ENCODE measurements around the gene HRH1.
A peak's percentile ranks its signal among the peaks of the same experiment; 100 is the strongest.

HRH1 gene

GRCh38 chr3:11282250-11283138 is 128.2 kb downstream of the HRH1 start:
- no peak overlapping the region for H3K4me3 ChIP-seq (ENCODE audit: low read depth, low read length)
- H3K9me3 ChIP-seq (ENCODE audit: control insufficient read depth, low read length) = no peaks in the 10 kb centered on the region
- peaks cover 5% of the 10 kb centered on the region for H3K4me1 ChIP-seq
- H3K27ac ChIP-seq = no peak overlapping the region
- H3K36me3 ChIP-seq (ENCODE audit: control insufficient read depth, insufficient read depth, low read length) = no peaks in the 10 kb centered on the region
- no peaks in the 10 kb centered on the region for H3K27me3 ChIP-seq (ENCODE audit: control insufficient read depth, insufficient read depth, low read length)
- no peak overlapping the region for H2AFZ ChIP-seq
- H3K9ac ChIP-seq = no peak overlapping the region
- no peak overlapping the region for H3K4me2 ChIP-seq (ENCODE audit: low read length)
- H3K79me2 ChIP-seq = peaks cover 7% of the 10 kb centered on the region
- TF ChIP-seq, protein P1, sequence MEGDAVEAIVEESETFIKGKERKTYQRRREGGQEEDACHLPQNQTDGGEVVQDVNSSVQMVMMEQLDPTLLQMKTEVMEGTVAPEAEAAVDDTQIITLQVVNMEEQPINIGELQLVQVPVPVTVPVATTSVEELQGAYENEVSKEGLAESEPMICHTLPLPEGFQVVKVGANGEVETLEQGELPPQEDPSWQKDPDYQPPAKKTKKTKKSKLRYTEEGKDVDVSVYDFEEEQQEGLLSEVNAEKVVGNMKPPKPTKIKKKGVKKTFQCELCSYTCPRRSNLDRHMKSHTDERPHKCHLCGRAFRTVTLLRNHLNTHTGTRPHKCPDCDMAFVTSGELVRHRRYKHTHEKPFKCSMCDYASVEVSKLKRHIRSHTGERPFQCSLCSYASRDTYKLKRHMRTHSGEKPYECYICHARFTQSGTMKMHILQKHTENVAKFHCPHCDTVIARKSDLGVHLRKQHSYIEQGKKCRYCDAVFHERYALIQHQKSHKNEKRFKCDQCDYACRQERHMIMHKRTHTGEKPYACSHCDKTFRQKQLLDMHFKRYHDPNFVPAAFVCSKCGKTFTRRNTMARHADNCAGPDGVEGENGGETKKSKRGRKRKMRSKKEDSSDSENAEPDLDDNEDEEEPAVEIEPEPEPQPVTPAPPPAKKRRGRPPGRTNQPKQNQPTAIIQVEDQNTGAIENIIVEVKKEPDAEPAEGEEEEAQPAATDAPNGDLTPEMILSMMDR (IDR thresholded peaks at IDR 0.05) = no peak

GRCh38 chr3:11283139-11283475 is 128.8 kb downstream of the HRH1 start:
- Histone ChIP-seq H2AFZ (no peak overlapping the region), H3K9ac (no peak overlapping the region)

DNA sequence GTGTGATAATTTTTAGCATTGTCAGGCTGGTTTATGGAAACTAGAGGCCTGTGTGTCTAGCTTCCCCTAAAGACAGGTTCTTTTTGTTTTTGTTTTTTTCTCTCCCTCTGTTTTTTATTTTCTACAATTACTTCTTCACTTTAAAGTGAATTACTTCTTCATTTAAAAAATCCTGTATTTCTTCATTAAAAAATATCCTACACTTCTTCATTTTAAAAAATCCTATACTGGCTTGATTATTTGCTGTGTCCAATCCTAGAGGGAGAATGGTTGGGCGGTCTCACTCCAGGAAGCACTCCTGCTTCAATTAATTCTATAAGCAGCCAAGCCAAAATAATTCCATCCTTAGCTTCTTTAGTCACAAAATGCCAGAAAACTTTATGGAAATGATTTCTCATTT is 129.7 kb downstream of the HRH1 start:
- peaks cover 10% of the 10 kb centered on the region for H3K4me1 ChIP-seq
- no peaks in the 10 kb centered on the region for H3K36me3 ChIP-seq (ENCODE audit: control insufficient read depth, insufficient read depth, low read length)
- no peak overlapping the region for H3K4me3 ChIP-seq (ENCODE audit: low read depth, low read length)
- no peak overlapping the region for H3K4me2 ChIP-seq (ENCODE audit: low read length)
- H3K9me3 ChIP-seq (ENCODE audit: control insufficient read depth, low read length) = no peaks in the 10 kb centered on the region
- H2AFZ ChIP-seq = no peak overlapping the region
- TF ChIP-seq, protein P1 (IDR thresholded peaks at IDR 0.05) = no peak
- H3K27me3 ChIP-seq (ENCODE audit: control insufficient read depth, insufficient read depth, low read length) = no peaks in the 10 kb centered on the region
- H3K79me2 ChIP-seq = peaks cover 5% of the 10 kb centered on the region
- no peak overlapping the region for H3K27ac ChIP-seq
- H3K9ac ChIP-seq = no peak overlapping the region

More at GRCh38 chr3:11283139-11283475, 128.8 kb downstream of the HRH1 start:
- Histone ChIP-seq H3K4me2 (ENCODE audit: low read length) (no peak overlapping the region), H3K27ac (no peak overlapping the region), H3K79me2 (peaks cover 7% of the 10 kb centered on the region), H3K4me3 (ENCODE audit: low read depth, low read length) (no peak overlapping the region), H3K9me3 (ENCODE audit: control insufficient read depth, low read length) (no peaks in the 10 kb centered on the region), H3K4me1 (peaks cover 10% of the 10 kb centered on the region), H3K36me3 (ENCODE audit: control insufficient read depth, insufficient read depth, low read length) (no peaks in the 10 kb centered on the region), H3K27me3 (ENCODE audit: control insufficient read depth, insufficient read depth, low read length) (no peaks in the 10 kb centered on the region)
- TF ChIP-seq, protein P1 (IDR thresholded peaks at IDR 0.05) = no peak

DNA sequence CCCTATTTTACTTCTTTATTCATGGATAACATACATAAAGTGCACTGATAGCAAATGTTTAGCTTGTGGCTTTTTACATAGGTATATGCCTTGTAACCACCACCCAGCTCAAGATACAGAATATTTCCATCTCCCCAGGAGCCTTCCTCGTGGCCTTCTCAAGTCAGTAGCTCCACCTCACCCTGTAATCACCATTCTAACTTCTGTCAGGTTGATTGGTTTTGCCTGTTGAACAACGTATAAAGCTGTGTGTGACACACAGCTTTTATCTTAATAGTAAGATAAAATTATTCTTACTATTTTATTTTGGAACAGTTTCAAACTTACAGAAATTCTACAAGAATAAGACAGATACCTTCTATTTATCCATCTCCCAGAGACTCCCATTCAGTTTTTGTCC is 131.2 kb downstream of the HRH1 start:
- H3K4me2 ChIP-seq (ENCODE audit: low read length) = no peak overlapping the region
- H3K27ac ChIP-seq = no peak overlapping the region
- H2AFZ ChIP-seq = no peak overlapping the region
- TF ChIP-seq, protein P1 (IDR thresholded peaks at IDR 0.05) = no peak
- no peaks in the 10 kb centered on the region for H3K9me3 ChIP-seq (ENCODE audit: control insufficient read depth, low read length)
- H3K4me1 ChIP-seq = peaks cover 10% of the 10 kb centered on the region
- no peaks in the 10 kb centered on the region for H3K36me3 ChIP-seq (ENCODE audit: control insufficient read depth, insufficient read depth, low read length)
- no peak overlapping the region for H3K4me3 ChIP-seq (ENCODE audit: low read depth, low read length)
- H3K9ac ChIP-seq = no peak overlapping the region
- no peaks in the 10 kb centered on the region for H3K27me3 ChIP-seq (ENCODE audit: control insufficient read depth, insufficient read depth, low read length)
- H3K79me2 ChIP-seq = peaks cover 5% of the 10 kb centered on the region

DNA sequence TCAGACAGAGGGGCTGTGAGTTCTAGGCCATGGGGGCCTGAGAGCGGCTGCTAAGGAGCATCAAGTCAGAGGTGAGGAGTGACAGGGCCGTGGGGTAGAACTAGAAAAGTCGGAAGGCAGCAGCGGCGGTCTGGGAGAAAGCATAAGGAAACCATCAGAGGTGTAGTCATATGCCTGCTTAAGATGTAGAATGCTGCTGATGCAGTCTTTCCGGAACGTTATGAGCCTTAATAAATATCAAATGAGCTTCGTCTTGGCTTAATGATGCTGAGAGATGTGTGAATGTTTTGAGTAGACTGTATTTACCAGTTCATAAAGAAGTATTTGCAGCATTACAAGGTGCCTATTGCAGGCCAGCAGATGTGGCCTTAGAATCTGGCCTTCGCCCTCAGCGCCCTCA is 133.1 kb downstream of the HRH1 start:
- Histone ChIP-seq H3K4me3 (ENCODE audit: low read depth, low read length) (no peak overlapping the region), H3K4me1 (peaks cover 15% of the 10 kb centered on the region)

More for the DNA sequence above, 133.1 kb downstream of the HRH1 start:
- no peak overlapping the region for H3K4me2 ChIP-seq (ENCODE audit: low read length)
- no peak overlapping the region for H2AFZ ChIP-seq
- H3K36me3 ChIP-seq (ENCODE audit: control insufficient read depth, insufficient read depth, low read length) = no peaks in the 10 kb centered on the region
- no peaks in the 10 kb centered on the region for H3K27me3 ChIP-seq (ENCODE audit: control insufficient read depth, insufficient read depth, low read length)
- no peaks in the 10 kb centered on the region for H3K9me3 ChIP-seq (ENCODE audit: control insufficient read depth, low read length)
- no peak overlapping the region for H3K9ac ChIP-seq
- peak overlapping the region; percentile 17 for H3K27ac ChIP-seq
- peaks cover 3% of the 10 kb centered on the region for H3K79me2 ChIP-seq
- TF ChIP-seq, protein P1 (IDR thresholded peaks at IDR 0.05) = no peak

Measured in parathyroid adenoma (tissue), 2 donors.